SK-N-SH (cell line): ENCODE data around the gene IL21R. TPM values are rescaled to one million over a fixed set of nuclear protein-coding genes. Genes with fewer than 3 reads are reported as not detected.

Experiments
- CTCF ChIA-PET: fragments of 300-600, 350-600 bp; formaldehyde crosslinking; extraction: SDS; loops from one replicate; lab custom pipeline; 2021; lab: Yijun Ruan, JAX
- POLR2A ChIA-PET: fragments of 350-600 bp; sonication (Branson Sonifier 250); formaldehyde crosslinking; extraction: SDS; loops from one replicate; lab custom pipeline; 2020; ENCODE audit warnings: antibody characterized with exemption, inconsistent platforms; lab: Yijun Ruan, JAX
- DNase-seq: peaks from one replicate; pipeline ENCODE4 v3.0.0; 2012
- H2AFZ ChIP-seq: fragments of 200-600 bp; sonication (generic); 2 replicates; pipeline ENCODE4 v1.8.1; 2016; ENCODE audit warnings: antibody characterized with exemption, mild to moderate bottlenecking, low read depth
- H3F3A ChIP-seq: fragments of 200-600 bp; sonication (generic); replicated peaks from 2 replicates; pipeline ENCODE3; 2016; ENCODE audit warnings: antibody characterized with exemption, mild to moderate bottlenecking; ENCODE audit not compliant: insufficient read depth
- H3K27ac ChIP-seq, 2 experiments: fragments of 200-500 bp in 1 of 2; fragments of 200-600 bp in 1 of 2; sonication (Bioruptor generic) in 1 of 2; sonication (generic), shearing (Covaris generic) in 1 of 2; 2 replicates each; pipeline versions ENCODE4 v1.5.1 to v1.6.1; 2014 to 2016; ENCODE audit warnings: low read depth in 2 of 2, inconsistent platforms in 1 of 2, low read length in 1 of 2, mild to moderate bottlenecking in 1 of 2, mixed read lengths in 1 of 2
- H3K27me3 ChIP-seq: fragments of 200-600 bp; sonication (generic), shearing (Covaris generic); 2 replicates; pipeline ENCODE4 v1.6.1; 2016; ENCODE audit warnings: mixed run types; ENCODE audit not compliant: insufficient read depth
- H3K36me3 ChIP-seq, 2 experiments: fragments of 200-500 bp in 1 of 2; fragments of 200-600 bp in 1 of 2; sonication (Bioruptor generic) in 1 of 2; sonication (generic) in 1 of 2; replicated peaks in 1 of 2; 2 replicates each; pipeline versions ENCODE3 to v1.5.1; 2014 to 2016; ENCODE audit warnings: low read length in 1 of 2, mild to moderate bottlenecking in 1 of 2; ENCODE audit not compliant: insufficient read depth in 2 of 2, control insufficient read depth in 1 of 2
- H3K4me1 ChIP-seq, 2 experiments: fragments of 200-500 bp in 1 of 2; fragments of 200-600 bp in 1 of 2; sonication (Bioruptor generic) in 1 of 2; sonication (generic), shearing (Covaris generic) in 1 of 2; 2 replicates each; pipeline versions ENCODE4 v1.5.1 to v1.6.1; 2014 to 2016; ENCODE audit warnings: low read depth in 1 of 2, low read length in 1 of 2, mixed run types in 1 of 2; ENCODE audit not compliant: insufficient read depth in 2 of 2, control insufficient read depth in 1 of 2
- H3K4me2 ChIP-seq: fragments of 200-600 bp; sonication (generic), shearing (Covaris generic); 2 replicates; pipeline ENCODE4 v1.6.1; 2017; ENCODE audit warnings: mixed run types
- H3K4me3 ChIP-seq, 2 experiments: fragments of 200-500 bp in 1 of 2; fragments of 200-600 bp in 1 of 2; sonication (Bioruptor generic) in 1 of 2; sonication (generic), shearing (Covaris generic) in 1 of 2; 2 replicates each; pipeline versions ENCODE4 v1.5.1 to v1.8.1; 2014 to 2016; ENCODE audit warnings: low read depth in 2 of 2, inconsistent platforms in 1 of 2, low read length in 1 of 2, mild to moderate bottlenecking in 1 of 2, mixed read lengths in 1 of 2, moderate library complexity in 1 of 2
- H3K79me2 ChIP-seq: fragments of 200-600 bp; sonication (generic); 2 replicates; pipeline ENCODE4 v1.8.1; 2017; ENCODE audit warnings: mild to moderate bottlenecking; ENCODE audit not compliant: insufficient read depth
- H3K9ac ChIP-seq: fragments of 200-600 bp; sonication (generic); 2 replicates; pipeline ENCODE4 v1.6.1; 2017; ENCODE audit warnings: mixed run types
- H3K9me2 ChIP-seq: fragments of 200-600 bp; sonication (generic); 2 replicates; pipeline ENCODE4 v1.6.1; 2017; ENCODE audit warnings: mixed run types
- H3K9me3 ChIP-seq: fragments of 200-600 bp; sonication (generic); 2 replicates; pipeline ENCODE4 v1.6.1; 2017; ENCODE audit warnings: mixed run types, mild to moderate bottlenecking, moderate library complexity
- H4K20me1 ChIP-seq: fragments of 200-600 bp; sonication (generic); 2 replicates; pipeline ENCODE4 v1.6.1; 2017; ENCODE audit warnings: mild to moderate bottlenecking, mixed run types; ENCODE audit not compliant: insufficient read depth
- ELF1 ChIP-seq: IDR thresholded peaks from 2 replicates; pipeline ENCODE4 v1.4.0; 2012
- EP300 ChIP-seq, 2 experiments: IDR thresholded peaks; 2 replicates each; pipeline versions ENCODE4 v1.4.0 to v1.6.1; 2012; ENCODE audit warnings: borderline replicate concordance in 1 of 2, low read depth in 1 of 2, low read length in 1 of 2
- FOXM1 ChIP-seq: IDR thresholded peaks from 2 replicates; pipeline ENCODE4 v1.4.0; 2012; ENCODE audit warnings: low read depth, mild to moderate bottlenecking
- GABPA ChIP-seq: IDR thresholded peaks from 2 replicates; pipeline ENCODE4 v1.4.0; 2012; ENCODE audit warnings: low read depth, mild to moderate bottlenecking
- IRF3 ChIP-seq: fragments of 150-350 bp; IDR thresholded peaks from 2 replicates; pipeline ENCODE4 v1.6.1; 2016; ENCODE audit warnings: mild to moderate bottlenecking, low read depth, low read length
- JUND ChIP-seq: IDR thresholded peaks from 2 replicates; pipeline ENCODE4 v1.4.0; 2012
- NFIC ChIP-seq: IDR thresholded peaks from 2 replicates; pipeline ENCODE4 v1.4.0; 2012; ENCODE audit warnings: borderline replicate concordance
- RCOR1 ChIP-seq: fragments of 150-350 bp; IDR thresholded peaks from 2 replicates; pipeline ENCODE4 v1.6.1; 2017; ENCODE audit warnings: antibody characterized with exemption, low read length
- REST ChIP-seq: IDR thresholded peaks from 2 replicates; pipeline ENCODE4 v1.6.1; 2012; ENCODE audit warnings: mild to moderate bottlenecking, low read depth, low read length, moderate library complexity
- RFX5 ChIP-seq: IDR thresholded peaks from 2 replicates; pipeline ENCODE4 v1.6.1; 2012; ENCODE audit warnings: mild to moderate bottlenecking, improper control_type of control experiment, low read length
- SIN3A ChIP-seq: IDR thresholded peaks from 2 replicates; pipeline ENCODE4 v1.6.1; 2012; ENCODE audit warnings: low read depth, mild to moderate bottlenecking, low read length, moderate library complexity, borderline replicate concordance
- SMC3 ChIP-seq: IDR thresholded peaks from 2 replicates; pipeline ENCODE4 v1.6.1; 2012; ENCODE audit warnings: low read depth, low read length, improper control_type of control experiment
- USF2 ChIP-seq: fragments of 150-350 bp; IDR thresholded peaks from 2 replicates; pipeline ENCODE4 v1.6.1; 2017; ENCODE audit warnings: antibody characterized with exemption, low read length, low read depth, borderline replicate concordance
- YY1 ChIP-seq: IDR thresholded peaks from 2 replicates; pipeline ENCODE4 v1.4.0; 2012; ENCODE audit warnings: low read depth, mild to moderate bottlenecking
- WGBS: methylation state at CpG from one replicate; pipeline ENCODE4 v1.1.6; 2017; ENCODE audit warnings: low lambda C conversion rate; 5-methylcytosine and 5-hydroxymethylcytosine counted together
- polyA plus RNA-seq, 3 experiments: library from polyadenylated mRNA; depleted of rRNA; stranded (reverse); fragments of >200 nt; gene quantifications; 2 replicates each; pipeline ENCODE4 v1.2.3, GENCODE V29; 2012

The IL21R gene
- polyA plus RNA-seq, 1 of the 3 experiments (the other 2 are of a cell fraction): 0.13 TPM

DNA sequence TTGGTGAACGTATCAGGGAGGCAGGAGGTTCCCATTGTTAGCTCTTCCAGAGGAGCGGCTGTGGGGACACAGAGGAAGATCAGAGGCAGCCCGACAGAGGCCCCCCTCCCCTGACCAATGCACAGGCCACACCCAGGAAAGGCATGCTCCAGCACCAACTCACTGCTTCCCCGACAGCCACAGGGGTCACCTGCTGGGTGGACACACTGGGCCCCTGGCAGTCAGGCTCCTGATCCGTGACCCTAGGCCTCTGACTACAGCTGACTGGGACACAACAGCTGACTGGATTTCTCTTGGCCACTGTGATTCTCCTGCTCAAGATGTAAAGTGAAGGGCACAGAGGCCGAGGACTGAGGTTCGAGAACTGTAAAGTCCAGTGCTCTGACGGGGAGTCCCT lies 63.5 kb downstream of the IL21R start:
- Histone ChIP-seq H3K9ac (no peak overlapping the region), H3F3A (no peaks in the 10 kb centered on the region), H3K9me3 (no peaks in the 10 kb centered on the region), H4K20me1 (no peaks in the 10 kb centered on the region)
- DNase-seq: no peak
- CTCF ChIA-PET: interaction anchor here (1.0 kb wide), 1 partner anchor 231 kb away, joined by 3 read pairs; no protein-coding TSS in a partner anchor
- TF ChIP-seq ELF1 (no peak), RFX5 (no peak), REST (no peak), SIN3A (no peak), JUND (no peak), EP300 (IDR thresholded peaks at IDR 0.05; ENCODE audit: borderline replicate concordance in 1 of 2, low read depth in 1 of 2, low read length in 1 of 2) (no peak), USF2 (no peak), NFIC (no peak), YY1 (no peak), SMC3 (no peak), GABPA (no peak), IRF3 (no peak), RCOR1 (no peak), FOXM1 (no peak)
- TF ChIP-seq, all 33 proteins: peak for 0
- POLR2A ChIA-PET: no interaction called here
- H3K27ac ChIP-seq: no peak overlapping the region
- no peak overlapping the region for H3K4me2 ChIP-seq
- H3K4me3 ChIP-seq: no peak overlapping the region
- H3K36me3 ChIP-seq: peaks cover 49 to 95% of the 10 kb centered on the region in 2 experiments
- no peaks in the 10 kb centered on the region for H3K79me2 ChIP-seq
- 88% methylated on average over 8 of the region's 8 CpGs for WGBS
- no peak overlapping the region for H2AFZ ChIP-seq
- peaks cover 0 to under 1% of the 10 kb centered on the region in 2 experiments; a peak in 1 of 4 replicates for H3K4me1 ChIP-seq
- H3K27me3 ChIP-seq: no peaks in the 10 kb centered on the region
- H3K9me2 ChIP-seq: no peaks in the 10 kb centered on the region
